ENCODE measurements around the gene GIMAP8.

GIMAP8 gene

GRCh38 chr7:150429699-150430098 is 20.7 kb upstream of the GIMAP8 start (continued):
- TF ChIP-seq ZNF280D (tag by site-specific recombination; IDR thresholded peaks at IDR 0.05) (no peak), ZBTB21 (tag by site-specific recombination; IDR thresholded peaks at IDR 0.05) (no peak), ZNF433 (tag by site-specific recombination; IDR thresholded peaks at IDR 0.05; ENCODE audit: low read depth) (no peak), ZNF610 (tag by site-specific recombination; IDR thresholded peaks at IDR 0.05; ENCODE audit: borderline replicate concordance) (no peak)

- H3K27ac ChIP-seq (ENCODE audit: extremely low read depth, low read depth, low read length), result no peak overlapping the region
- no peaks in the 10 kb centered on the region for H3K9me3 ChIP-seq (ENCODE audit: control insufficient read depth, insufficient read depth, low read depth, low read length)
- TF ChIP-seq, protein P1, sequence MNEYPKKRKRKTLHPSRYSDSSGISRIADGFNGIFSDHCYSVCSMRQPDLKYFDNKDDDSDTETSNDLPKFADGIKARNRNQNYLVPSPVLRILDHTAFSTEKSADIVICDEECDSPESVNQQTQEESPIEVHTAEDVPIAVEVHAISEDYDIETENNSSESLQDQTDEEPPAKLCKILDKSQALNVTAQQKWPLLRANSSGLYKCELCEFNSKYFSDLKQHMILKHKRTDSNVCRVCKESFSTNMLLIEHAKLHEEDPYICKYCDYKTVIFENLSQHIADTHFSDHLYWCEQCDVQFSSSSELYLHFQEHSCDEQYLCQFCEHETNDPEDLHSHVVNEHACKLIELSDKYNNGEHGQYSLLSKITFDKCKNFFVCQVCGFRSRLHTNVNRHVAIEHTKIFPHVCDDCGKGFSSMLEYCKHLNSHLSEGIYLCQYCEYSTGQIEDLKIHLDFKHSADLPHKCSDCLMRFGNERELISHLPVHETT (tag by site-specific recombination; IDR thresholded peaks at IDR 0.05), result no peak
- no peak for TF ChIP-seq ZNF10 (tag by site-specific recombination; IDR thresholded peaks at IDR 0.05)
- no peak for TF ChIP-seq SCRT2 (tag by site-specific recombination; IDR thresholded peaks at IDR 0.05)
- no peak for TF ChIP-seq SETDB1 (IDR thresholded peaks at IDR 0.05; ENCODE audit: insufficient read length, low read length)
- no peak for TF ChIP-seq HIC1 (tag by site-specific recombination; IDR thresholded peaks at IDR 0.05)
- TF ChIP-seq ZBTB48 (tag by site-specific recombination; IDR thresholded peaks at IDR 0.05), result no peak
- no peak for TF ChIP-seq ZNF664 (tag by site-specific recombination; IDR thresholded peaks at IDR 0.05)
- TF ChIP-seq ZNF548 (tag by site-specific recombination; IDR thresholded peaks at IDR 0.05), result no peak
- no peak for TF ChIP-seq WT1 (tag by site-specific recombination; IDR thresholded peaks at IDR 0.05)
- CTCF ChIA-PET, result interaction anchor here (0.6 kb wide), 1 partner anchor 1201 kb away, joined by 3 read pairs; no protein-coding TSS in a partner anchor
- POLR2A ChIA-PET, result no interaction called here
- no peaks in the 10 kb centered on the region for H3K36me3 ChIP-seq (ENCODE audit: control insufficient read depth in 2 of 2, insufficient read depth in 1 of 2, low read length in 2 of 2)
- no peaks in the 10 kb centered on the region for H3K4me1 ChIP-seq (ENCODE audit: control insufficient read depth, insufficient read depth, low read length)
- no peak overlapping the region for H3K4me3 ChIP-seq (ENCODE audit: low read depth, low read length)
Measured at GRCh38 chr7:150430465-150431085, 19.9 kb upstream of the GIMAP8 start.

DNA sequence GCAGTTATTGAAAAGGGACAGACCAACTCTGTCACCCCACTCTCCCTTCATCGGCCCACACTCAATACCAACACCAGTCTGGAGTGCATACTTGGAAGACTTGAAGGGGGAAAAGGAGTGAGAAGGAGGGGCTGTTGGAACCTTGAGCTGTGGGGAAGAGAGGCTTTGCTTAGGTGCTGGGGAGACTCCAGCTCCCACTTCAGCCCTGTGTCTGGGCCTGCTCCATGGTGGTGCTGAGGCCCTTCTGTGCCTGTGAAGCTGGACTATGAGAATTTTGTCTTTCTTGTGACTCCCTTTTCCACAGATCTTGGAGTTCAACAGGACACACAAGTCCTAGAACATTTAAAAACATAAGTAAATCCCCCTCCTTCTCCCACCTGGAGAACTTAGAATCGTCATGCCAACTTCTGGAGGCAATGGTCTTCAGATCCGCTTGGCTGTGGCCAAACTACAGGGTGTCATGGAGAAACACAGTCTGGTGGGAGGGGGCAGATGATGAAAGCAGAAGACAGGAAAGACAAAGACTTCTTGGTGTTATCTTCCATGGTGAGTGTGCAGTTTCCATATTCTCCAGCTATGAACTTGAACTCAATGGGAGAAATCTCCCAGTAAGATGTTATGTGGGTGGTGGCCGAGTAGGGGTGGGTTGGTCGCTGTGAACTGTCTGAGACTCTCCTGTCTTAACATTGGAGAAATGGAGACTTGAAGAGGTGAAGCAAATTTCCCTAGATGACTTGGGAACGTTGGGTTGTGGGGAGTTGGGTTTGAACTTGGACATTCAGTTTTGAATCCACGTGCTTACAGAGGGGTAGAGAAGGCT is 18.4 kb upstream of the GIMAP8 start:
- H3K4me1 ChIP-seq (ENCODE audit: control insufficient read depth, insufficient read depth, low read length), result no peaks in the 10 kb centered on the region
- no peaks in the 10 kb centered on the region for H3K36me3 ChIP-seq (ENCODE audit: control insufficient read depth in 2 of 2, insufficient read depth in 1 of 2, low read length in 2 of 2)
- no peaks in the 10 kb centered on the region for H3K9me3 ChIP-seq (ENCODE audit: control insufficient read depth, insufficient read depth, low read depth, low read length)
- POLR2A ChIA-PET, result no interaction called here
- H3K4me3 ChIP-seq (ENCODE audit: low read depth, low read length), result no peak overlapping the region
- TF ChIP-seq ZNF600 (tag by site-specific recombination; IDR thresholded peaks at IDR 0.05) (no peak), ZFP3 (tag by site-specific recombination; IDR thresholded peaks at IDR 0.05; ENCODE audit: low read depth) (no peak), EGR2 (tag by site-specific recombination; IDR thresholded peaks at IDR 0.05; ENCODE audit: low read depth) (no peak), ZBTB49 (tag by site-specific recombination; IDR thresholded peaks at IDR 0.05; ENCODE audit: low read depth) (no peak), GLIS1 (tag by site-specific recombination; IDR thresholded peaks at IDR 0.05) (no peak)
- TF ChIP-seq, protein P2, sequence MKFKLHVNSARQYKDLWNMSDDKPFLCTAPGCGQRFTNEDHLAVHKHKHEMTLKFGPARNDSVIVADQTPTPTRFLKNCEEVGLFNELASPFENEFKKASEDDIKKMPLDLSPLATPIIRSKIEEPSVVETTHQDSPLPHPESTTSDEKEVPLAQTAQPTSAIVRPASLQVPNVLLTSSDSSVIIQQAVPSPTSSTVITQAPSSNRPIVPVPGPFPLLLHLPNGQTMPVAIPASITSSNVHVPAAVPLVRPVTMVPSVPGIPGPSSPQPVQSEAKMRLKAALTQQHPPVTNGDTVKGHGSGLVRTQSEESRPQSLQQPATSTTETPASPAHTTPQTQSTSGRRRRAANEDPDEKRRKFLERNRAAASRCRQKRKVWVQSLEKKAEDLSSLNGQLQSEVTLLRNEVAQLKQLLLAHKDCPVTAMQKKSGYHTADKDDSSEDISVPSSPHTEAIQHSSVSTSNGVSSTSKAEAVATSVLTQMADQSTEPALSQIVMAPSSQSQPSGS (tag by site-specific recombination; IDR thresholded peaks at IDR 0.05; ENCODE audit: low read depth), result no peak
- H3K27ac ChIP-seq (ENCODE audit: extremely low read depth, low read depth, low read length), result no peak overlapping the region
- CTCF ChIA-PET, result interaction anchor here (1.2 kb wide), 1 partner anchor 17 kb away, joined by 3 read pairs; no protein-coding TSS in a partner anchor

Measured in HEK293 (cell line).